Breast epithelium (tissue), 4 donors: ENCODE results near the gene FGGY. TPM values are rescaled to one million over a fixed set of nuclear protein-coding genes. Genes with fewer than 3 reads are reported as not detected.

Source experiments
- DNase-seq, 2 donors: peaks; one replicate each; pipeline ENCODE4 v3.0.0-alpha.2; 2019; ENCODE audit warnings: low spot score in 2 of 2
- H3K27ac ChIP-seq, 2 donors: fragments of 200-600 bp; sonication (generic) in 1 of 2; one replicate each; pipeline ENCODE4 v1.5.1; 2016 to 2019; ENCODE audit warnings: mild to moderate bottlenecking in 1 of 2
- H3K27me3 ChIP-seq, 2 donors: fragments of 200-600 bp; sonication (generic) in 1 of 2; one replicate each; pipeline versions ENCODE4 v1.5.1 to v1.6.0; 2017 to 2019; ENCODE audit warnings: control low read depth in 1 of 2, mild to moderate bottlenecking in 1 of 2
- H3K36me3 ChIP-seq: fragments of 200-600 bp; one replicate; pipeline ENCODE4 v1.5.1; 2019
- H3K4me1 ChIP-seq, 2 donors: fragments of 200-600 bp; sonication (generic); one replicate each; pipeline ENCODE4 v1.5.1; 2016 to 2019; ENCODE audit warnings: control low read depth in 1 of 2
- H3K4me3 ChIP-seq, 3 donors: fragments of 200-600 bp; sonication (generic); 1 replicate in 2 of 3; 2 replicates in 1 of 3; pipeline ENCODE4 v1.5.1; 2016 to 2019; ENCODE audit warnings: mild to moderate bottlenecking in 3 of 3, moderate library complexity in 2 of 3
- H3K9me3 ChIP-seq, 2 donors: fragments of 200-600 bp; sonication (generic) in 1 of 2; one replicate each; pipeline ENCODE4 v1.5.1; 2016 to 2019; ENCODE audit warnings: control low read depth in 1 of 2
- POLR2A ChIP-seq: fragments of 450-650 bp; IDR thresholded peaks from one replicate; pipeline ENCODE4 v1.6.1; 2016; ENCODE audit warnings: antibody characterized with exemption, mild to moderate bottlenecking, moderate library complexity
- POLR2AphosphoS5 ChIP-seq, 3 donors: sonication (generic); formaldehyde crosslinking; IDR thresholded peaks; one replicate each; pipeline ENCODE4 v1.6.1; 2017; ENCODE audit warnings: antibody characterized with exemption in 3 of 3
- intact Hi-C: fragments of 100-400 bp; cut with DNase I; formaldehyde crosslinking; loops from one replicate; pipeline ENCODE4 v1.15.1; 2023; ENCODE audit warnings: low total_unique reads
- total RNA-seq, 3 donors: library from RNA; depleted of rRNA; stranded (reverse); fragments of >200 nt; gene quantifications; one replicate each; pipeline ENCODE4 v1.1.0, GENCODE V29; 2016
- TF ChIP-seq, protein P1 (sequence below), 3 donors: fragments of 450-650 bp; IDR thresholded peaks; one replicate each; pipeline ENCODE4 v1.5.1; 2016 to 2017; ENCODE audit warnings: antibody characterized with exemption in 3 of 3, mild to moderate bottlenecking in 3 of 3, moderate library complexity in 3 of 3

The FGGY gene
- total RNA-seq, 3 donors from 2014 or later, result 16.2 to 50.3 (median 29.2) TPM

DNA sequence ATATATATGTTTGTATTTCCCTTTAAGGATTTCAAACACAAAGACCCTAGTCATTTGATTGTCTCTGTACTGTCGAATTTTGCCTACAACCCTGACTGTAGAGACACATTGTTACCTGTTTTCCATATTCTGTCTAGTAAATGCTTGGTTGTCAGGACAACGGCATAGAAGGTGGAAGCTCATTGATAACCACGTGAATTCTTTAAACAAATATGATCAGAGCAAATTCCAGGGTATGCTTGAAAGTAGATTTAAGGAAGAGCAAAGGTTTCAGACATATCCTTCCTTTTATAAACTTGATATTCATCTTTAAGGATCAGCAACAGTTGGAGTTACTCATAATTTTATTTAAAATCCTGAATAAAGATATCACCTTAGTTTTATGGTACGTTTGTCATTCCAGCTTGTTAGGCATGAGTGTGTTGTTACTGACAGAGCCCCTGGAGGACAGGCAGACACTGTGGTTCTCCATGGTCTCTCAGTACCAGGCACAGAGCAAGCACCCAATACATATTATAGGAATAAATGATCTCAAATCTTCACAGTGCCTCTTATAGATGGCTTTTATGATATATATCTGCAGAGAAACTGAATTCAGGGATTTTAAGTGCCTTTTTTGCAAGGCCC, 203.2 kb downstream of the FGGY start:
- no peak for DNase-seq
- H3K27ac ChIP-seq, result no peak overlapping the region
- intact Hi-C loops, result loop anchor here (5.0 kb wide), 1 partner anchor 197 kb away; no protein-coding TSS in a partner anchor
- H3K27me3 ChIP-seq, result no peaks in the 10 kb centered on the region
- no peaks in the 10 kb centered on the region for H3K36me3 ChIP-seq
- H3K4me3 ChIP-seq, result no peak overlapping the region
- H3K4me1 ChIP-seq, result peaks cover 0 to 11% of the 10 kb centered on the region in 2 donors
- no peaks in the 10 kb centered on the region for H3K9me3 ChIP-seq
- TF ChIP-seq, protein P1, sequence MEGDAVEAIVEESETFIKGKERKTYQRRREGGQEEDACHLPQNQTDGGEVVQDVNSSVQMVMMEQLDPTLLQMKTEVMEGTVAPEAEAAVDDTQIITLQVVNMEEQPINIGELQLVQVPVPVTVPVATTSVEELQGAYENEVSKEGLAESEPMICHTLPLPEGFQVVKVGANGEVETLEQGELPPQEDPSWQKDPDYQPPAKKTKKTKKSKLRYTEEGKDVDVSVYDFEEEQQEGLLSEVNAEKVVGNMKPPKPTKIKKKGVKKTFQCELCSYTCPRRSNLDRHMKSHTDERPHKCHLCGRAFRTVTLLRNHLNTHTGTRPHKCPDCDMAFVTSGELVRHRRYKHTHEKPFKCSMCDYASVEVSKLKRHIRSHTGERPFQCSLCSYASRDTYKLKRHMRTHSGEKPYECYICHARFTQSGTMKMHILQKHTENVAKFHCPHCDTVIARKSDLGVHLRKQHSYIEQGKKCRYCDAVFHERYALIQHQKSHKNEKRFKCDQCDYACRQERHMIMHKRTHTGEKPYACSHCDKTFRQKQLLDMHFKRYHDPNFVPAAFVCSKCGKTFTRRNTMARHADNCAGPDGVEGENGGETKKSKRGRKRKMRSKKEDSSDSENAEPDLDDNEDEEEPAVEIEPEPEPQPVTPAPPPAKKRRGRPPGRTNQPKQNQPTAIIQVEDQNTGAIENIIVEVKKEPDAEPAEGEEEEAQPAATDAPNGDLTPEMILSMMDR (IDR thresholded peaks at IDR 0.05), result no peak
- TF ChIP-seq POLR2AphosphoS5 (IDR thresholded peaks at IDR 0.05) (no peak), POLR2A (no peak)

DNA sequence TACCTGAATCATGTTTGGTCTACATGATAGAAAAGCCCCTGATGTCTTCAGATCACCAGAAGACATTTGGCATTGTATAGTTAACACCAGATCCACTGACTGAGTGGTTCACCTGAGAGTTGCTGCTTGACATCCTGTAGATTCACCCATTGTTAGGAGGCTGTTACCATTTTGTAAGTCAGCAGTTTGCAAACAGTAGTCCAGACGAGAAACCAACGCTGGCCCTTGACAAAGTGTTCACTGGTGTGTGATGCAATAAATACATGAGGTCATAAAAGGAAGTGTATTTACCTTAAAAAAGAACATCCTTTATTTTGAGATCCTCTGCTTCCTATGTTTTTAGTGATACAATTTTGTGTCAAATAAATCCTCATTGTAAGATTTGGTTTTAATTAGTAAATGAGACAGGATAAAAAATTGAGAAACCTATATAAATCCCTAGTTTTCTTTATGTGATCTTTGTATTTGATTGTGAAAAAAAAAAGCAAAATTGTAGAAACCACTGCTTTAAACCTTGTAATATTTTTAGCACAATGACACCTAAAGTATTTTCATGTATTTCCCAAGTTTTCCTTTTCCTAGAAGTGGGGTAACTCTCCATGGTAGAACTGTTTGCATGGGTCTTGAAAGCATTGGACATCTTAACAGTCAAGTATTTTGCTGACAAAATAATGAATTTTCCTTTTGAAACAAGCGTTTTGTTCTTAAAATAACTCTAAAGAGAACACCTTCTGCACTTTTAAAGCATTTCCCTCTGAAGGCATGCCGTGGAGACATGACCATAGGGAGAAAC, 204.3 kb downstream of the FGGY start:
- no peak overlapping the region for H3K4me3 ChIP-seq
- DNase-seq, result no peak
- no peaks in the 10 kb centered on the region for H3K36me3 ChIP-seq
- H3K4me1 ChIP-seq, result peaks cover 0 to 11% of the 10 kb centered on the region in 2 donors
- H3K9me3 ChIP-seq, result no peaks in the 10 kb centered on the region
- no peaks in the 10 kb centered on the region for H3K27me3 ChIP-seq
- H3K27ac ChIP-seq, result no peak overlapping the region
- TF ChIP-seq POLR2A (no peak), POLR2AphosphoS5 (IDR thresholded peaks at IDR 0.05) (no peak)
- TF ChIP-seq, protein P1 (IDR thresholded peaks at IDR 0.05), result no peak
- intact Hi-C loops, result no loop called here

DNA sequence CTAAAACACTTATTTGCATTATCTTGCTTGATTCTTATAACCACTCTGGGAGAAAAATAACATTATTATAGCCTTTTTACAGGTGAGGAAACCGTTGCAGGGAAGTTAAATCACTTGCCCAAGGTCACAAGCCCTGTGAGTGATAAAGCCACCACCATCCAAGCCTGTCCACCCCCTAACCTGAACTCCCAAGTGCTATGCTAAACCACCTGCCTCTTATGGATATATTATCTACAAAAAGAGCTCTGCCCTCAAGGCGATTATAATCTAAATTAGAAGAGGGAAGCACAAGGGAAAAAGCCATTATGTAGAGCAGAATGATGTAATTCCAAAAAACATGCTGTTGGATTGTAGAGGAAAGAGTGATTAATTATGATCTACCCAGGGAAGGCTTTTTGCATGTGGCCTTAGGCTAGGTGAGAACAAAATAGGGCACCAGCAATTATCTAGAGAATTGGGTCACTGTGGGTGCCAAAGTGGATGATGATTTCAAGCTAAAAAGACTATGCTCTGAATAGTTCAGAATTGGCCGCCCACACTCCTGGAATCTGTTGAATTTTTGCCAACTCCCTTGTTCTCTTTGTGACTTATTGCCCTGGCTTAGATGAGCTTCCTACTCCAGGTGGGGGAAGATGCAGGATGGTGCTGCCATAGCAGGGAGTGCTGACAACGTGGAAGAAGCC, 205.3 kb downstream of the FGGY start:
- H3K4me1 ChIP-seq, result peaks cover 0 to 11% of the 10 kb centered on the region in 2 donors
- DNase-seq, result peak in 1 of 2 donors; percentile 81
- TF ChIP-seq, protein P1 (IDR thresholded peaks at IDR 0.05), result no peak
- TF ChIP-seq POLR2AphosphoS5 (IDR thresholded peaks at IDR 0.05), result peak in 1 of 3 donors; percentile 25
- TF ChIP-seq POLR2A, result no peak
- H3K27me3 ChIP-seq, result no peaks in the 10 kb centered on the region
- intact Hi-C loops, result no loop called here
- H3K4me3 ChIP-seq, result no peak overlapping the region
- no peaks in the 10 kb centered on the region for H3K36me3 ChIP-seq
- H3K9me3 ChIP-seq, result no peaks in the 10 kb centered on the region
- H3K27ac ChIP-seq, result peak overlapping the region in 1 of 2 donors; percentile 28

DNA sequence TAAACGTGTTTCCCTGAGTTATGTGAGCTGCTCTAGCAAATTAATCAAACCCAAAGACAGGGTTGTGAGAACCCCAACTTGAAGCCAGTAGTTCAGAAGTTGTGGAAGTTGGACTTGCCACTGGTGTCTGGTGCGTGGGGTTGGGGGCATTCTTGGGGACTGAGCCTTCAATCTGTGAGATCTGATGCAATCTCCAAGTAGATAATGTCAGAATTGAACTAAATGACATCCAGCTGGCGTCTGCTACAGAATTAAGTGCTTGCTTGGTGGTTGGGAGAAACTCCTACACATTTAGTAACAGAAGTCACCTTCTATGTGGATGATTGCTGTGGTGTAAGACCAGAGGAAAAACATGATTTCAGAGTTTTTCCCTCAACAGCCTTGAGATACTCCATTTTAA, 207.4 kb downstream of the FGGY start:
- Histone ChIP-seq H3K9me3 (no peaks in the 10 kb centered on the region), H3K36me3 (no peaks in the 10 kb centered on the region), H3K27me3 (no peaks in the 10 kb centered on the region), H3K4me1 (no peaks in the 10 kb centered on the region), H3K27ac (no peak overlapping the region), H3K4me3 (no peak overlapping the region)
- intact Hi-C loops, result no loop called here
- no peak for TF ChIP-seq POLR2A
- TF ChIP-seq POLR2AphosphoS5 (IDR thresholded peaks at IDR 0.05), result no peak
- TF ChIP-seq, protein P1 (IDR thresholded peaks at IDR 0.05), result no peak
- no peak for DNase-seq

DNA sequence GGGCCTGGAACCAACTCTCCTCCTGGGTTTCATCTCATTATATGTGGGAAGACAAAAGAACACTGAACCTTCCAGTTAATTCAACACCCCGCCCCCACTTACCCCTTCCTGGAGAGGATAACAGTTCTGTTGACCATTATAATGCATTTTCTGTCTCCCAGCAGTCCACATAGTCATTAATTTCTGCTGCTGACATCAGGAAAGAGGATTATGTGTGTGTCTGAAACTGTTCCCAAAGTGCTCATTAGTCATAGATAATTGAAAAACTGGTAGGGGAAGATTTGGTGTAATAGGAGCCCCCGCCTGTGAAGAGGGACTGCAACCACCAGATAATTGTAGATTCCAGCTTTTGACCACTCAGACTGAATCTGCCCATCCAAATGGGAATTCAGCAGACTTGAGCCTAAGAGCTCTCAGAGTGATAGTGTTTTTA, 208.7 kb downstream of the FGGY start:
- no peaks in the 10 kb centered on the region for H3K27me3 ChIP-seq
- no peaks in the 10 kb centered on the region for H3K36me3 ChIP-seq
- no peak overlapping the region for H3K4me3 ChIP-seq
- H3K4me1 ChIP-seq, result no peaks in the 10 kb centered on the region
- peak overlapping the region; percentile 16 to 51 for H3K27ac ChIP-seq
- no peak for DNase-seq
- TF ChIP-seq POLR2A, result no peak
- no peak for TF ChIP-seq POLR2AphosphoS5 (IDR thresholded peaks at IDR 0.05)
- no peaks in the 10 kb centered on the region for H3K9me3 ChIP-seq
- intact Hi-C loops, result no loop called here
